ENCODE measurements around the gene EXOC4.
"Not testable (repeated sequence)": the region's sequence is repeated elsewhere in the genome, so short reads cannot be mapped to it uniquely, and the experiment has no call there.

The EXOC4 gene

GRCh38 chr7:133252858-133253518 is at the start of gene EXOC4:
EXOC4 (plus strand) TSS chr7:133253078.
- no peak for TF ChIP-seq CTCF (IDR thresholded peaks at IDR 0.05; ENCODE audit: low read length, missing control alignments)
- DNase-seq (ENCODE audit: low read depth): peak; percentile 98
- peak within 1 kb of the TSS; percentile 88 for H3K4me3 ChIP-seq (replicated peaks; ENCODE audit: low read depth, low read length)

- H3K4me3 ChIP-seq (replicated peaks; ENCODE audit: low read depth, low read length): no peak overlapping the region
- DNase-seq (ENCODE audit: low read depth): no peak
These were observed 49.4 kb upstream of the EXOC4 start for GRCh38 chr7:133203490-133203889.

GRCh38 chr7:133207687-133208086 is 45.2 kb upstream of the EXOC4 start:
- peak; percentile 17 for TF ChIP-seq CTCF (IDR thresholded peaks at IDR 0.05; ENCODE audit: low read length, missing control alignments)
- DNase-seq (ENCODE audit: low read depth): peak; percentile 25
- no peak overlapping the region for H3K4me3 ChIP-seq (replicated peaks; ENCODE audit: low read depth, low read length)

More at GRCh38 chr7:133203490-133203889, 49.4 kb upstream of the EXOC4 start:
- no peak for TF ChIP-seq CTCF (IDR thresholded peaks at IDR 0.05; ENCODE audit: low read length, missing control alignments)

- DNase-seq (ENCODE audit: low read depth); H3K4me3 ChIP-seq (replicated peaks; ENCODE audit: low read depth, low read length): not testable (repeated sequence)
These were observed 42.1 kb upstream of the EXOC4 start for GRCh38 chr7:133210817-133211216.

GRCh38 chr7:133213772-133214171 is 39.1 kb upstream of the EXOC4 start:
- H3K4me3 ChIP-seq (replicated peaks; ENCODE audit: low read depth, low read length); DNase-seq (ENCODE audit: low read depth): not testable (repeated sequence)

GRCh38 chr7:133217773-133218172 is 35.1 kb upstream of the EXOC4 start:
- DNase-seq (ENCODE audit: low read depth): no peak
- H3K4me3 ChIP-seq (replicated peaks; ENCODE audit: low read depth, low read length): no peak overlapping the region
- no peak for TF ChIP-seq CTCF (IDR thresholded peaks at IDR 0.05; ENCODE audit: low read length, missing control alignments)

- peak; percentile 81 for TF ChIP-seq CTCF (IDR thresholded peaks at IDR 0.05; ENCODE audit: low read length, missing control alignments)
- peak; percentile 78 for DNase-seq (ENCODE audit: low read depth)
- H3K4me3 ChIP-seq (replicated peaks; ENCODE audit: low read depth, low read length): no peak overlapping the region
These were observed 22.2 kb upstream of the EXOC4 start for GRCh38 chr7:133230591-133231194.

- no peak for DNase-seq (ENCODE audit: low read depth)
- TF ChIP-seq CTCF (IDR thresholded peaks at IDR 0.05; ENCODE audit: low read length, missing control alignments): no peak
- H3K4me3 ChIP-seq (replicated peaks; ENCODE audit: low read depth, low read length): no peak overlapping the region
These were observed 19.7 kb upstream of the EXOC4 start for GRCh38 chr7:133233142-133233541.
